ENCODE results near the gene MAP7D1.
A peak's percentile ranks its signal among the peaks of the same experiment; 100 is the strongest.

MAP7D1 gene

GRCh38 chr1:36128126-36128904, 27.6 kb upstream of the MAP7D1 start:
- no peak overlapping the region for H3K27ac ChIP-seq
- TF ChIP-seq CTCF (IDR thresholded peaks at IDR 0.05): no peak
- TF ChIP-seq ZFX (IDR thresholded peaks at IDR 0.05; ENCODE audit: borderline replicate concordance): no peak

GRCh38 chr1:36128905-36129206, 27.1 kb upstream of the MAP7D1 start:
- no peak for TF ChIP-seq CTCF (IDR thresholded peaks at IDR 0.05)
- TF ChIP-seq ZFX (IDR thresholded peaks at IDR 0.05; ENCODE audit: borderline replicate concordance): no peak
- no peak overlapping the region for H3K27ac ChIP-seq

DNA sequence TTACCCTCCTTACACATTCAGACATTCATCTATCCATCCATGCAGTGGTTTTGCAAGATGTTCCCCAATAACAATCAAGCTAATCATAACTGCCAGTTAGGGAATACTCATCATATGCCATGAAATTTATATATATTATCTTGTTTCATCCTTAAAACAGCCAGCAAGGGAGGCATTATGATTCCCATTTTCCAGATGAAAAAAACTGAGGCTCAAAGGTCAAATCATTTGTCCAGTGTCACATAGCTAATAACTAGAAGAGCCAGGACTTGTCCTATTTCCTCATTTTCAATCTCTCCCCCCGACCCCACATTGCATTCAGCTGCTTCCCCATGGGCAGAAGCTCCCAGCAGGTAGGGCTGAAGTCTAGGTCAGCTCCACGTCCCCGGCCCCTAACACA, 23.9 kb upstream of the MAP7D1 start:
- TF ChIP-seq CTCF (IDR thresholded peaks at IDR 0.05) (no peak), ZFX (IDR thresholded peaks at IDR 0.05; ENCODE audit: borderline replicate concordance) (no peak)
- H3K27ac ChIP-seq: no peak overlapping the region

GRCh38 chr1:36133484-36133883, 22.5 kb upstream of the MAP7D1 start:
- H3K27ac ChIP-seq: no peak overlapping the region
- TF ChIP-seq CTCF (IDR thresholded peaks at IDR 0.05): no peak
- TF ChIP-seq ZFX (IDR thresholded peaks at IDR 0.05; ENCODE audit: borderline replicate concordance): no peak

DNA sequence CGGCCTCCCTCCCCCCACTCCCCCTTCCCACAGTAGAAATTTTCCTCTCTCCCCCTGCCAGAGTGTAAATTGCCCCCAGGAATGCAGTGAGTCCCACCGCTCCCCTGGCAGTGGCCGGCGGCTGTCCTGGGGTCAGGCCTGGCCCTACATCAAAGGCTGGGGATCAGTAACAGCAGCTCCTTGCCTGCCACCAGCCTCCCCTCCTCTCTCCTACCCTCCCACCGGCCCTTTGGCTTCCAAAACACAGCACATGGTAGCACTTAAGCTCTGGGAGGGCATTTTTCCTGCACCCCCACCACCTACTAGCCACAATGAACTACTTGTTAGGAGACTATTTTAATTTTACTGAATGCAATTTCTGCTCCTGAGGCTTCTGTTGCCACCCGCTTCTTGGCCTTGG, 21.9 kb upstream of the MAP7D1 start:
- TF ChIP-seq CTCF (IDR thresholded peaks at IDR 0.05) (no peak), ZFX (IDR thresholded peaks at IDR 0.05; ENCODE audit: borderline replicate concordance) (no peak)
- no peak overlapping the region for H3K27ac ChIP-seq

DNA sequence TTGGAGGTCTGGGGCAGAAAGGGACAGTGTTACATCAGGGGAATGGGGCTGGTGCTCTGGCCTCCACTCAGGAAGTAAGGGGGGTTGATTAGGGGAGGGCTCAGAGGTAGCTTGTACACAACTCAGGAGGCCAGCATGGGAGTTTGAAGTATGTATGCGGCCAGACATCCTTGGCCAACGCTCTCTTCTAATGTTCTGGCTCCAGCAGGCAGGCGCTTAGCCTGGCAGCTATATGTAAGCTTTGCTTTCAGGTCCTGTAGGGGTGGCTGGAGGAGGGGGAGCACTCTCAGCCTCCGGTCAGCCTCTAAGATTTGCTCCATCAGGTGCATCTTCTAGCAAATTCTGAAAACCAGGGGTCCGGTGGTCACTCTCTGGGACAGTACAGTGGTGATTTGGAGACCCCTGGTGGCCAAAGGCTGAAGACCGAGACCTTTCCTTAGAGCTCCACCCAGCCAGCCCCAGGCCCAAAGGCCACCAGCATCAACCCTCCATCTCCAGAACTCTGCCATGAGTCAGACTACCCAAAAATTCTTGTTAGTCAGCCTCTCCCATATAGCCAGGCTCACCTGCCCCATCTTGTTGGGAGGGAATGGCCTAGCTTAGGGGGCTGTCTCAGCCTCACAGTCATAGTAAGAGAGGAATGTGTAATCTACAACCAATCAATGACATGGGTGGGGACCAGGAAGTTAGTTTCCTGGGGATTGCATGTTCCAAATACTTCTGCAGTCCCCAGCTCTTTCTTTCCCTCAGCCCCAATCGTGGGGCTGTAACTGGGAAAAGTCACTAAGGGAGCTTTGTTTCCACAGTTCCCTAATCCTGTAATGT, 21.2 kb upstream of the MAP7D1 start:
- TF ChIP-seq CTCF (IDR thresholded peaks at IDR 0.05): peak; percentile 86
- TF ChIP-seq ZFX (IDR thresholded peaks at IDR 0.05; ENCODE audit: borderline replicate concordance): no peak
- H3K27ac ChIP-seq: no peak overlapping the region

GRCh38 chr1:36135330-36135667, 20.7 kb upstream of the MAP7D1 start:
- no peak overlapping the region for H3K27ac ChIP-seq
- TF ChIP-seq CTCF (IDR thresholded peaks at IDR 0.05): no peak
- TF ChIP-seq ZFX (IDR thresholded peaks at IDR 0.05; ENCODE audit: borderline replicate concordance): no peak
